ENCODE results near the gene ZNF70.

- no peak for TF ChIP-seq POLR2A (IDR thresholded peaks at IDR 0.05)
- TF ChIP-seq CTCF (IDR thresholded peaks at IDR 0.05) = no peak
- TF ChIP-seq POLR2AphosphoS5 (IDR thresholded peaks at IDR 0.05) = no peak
- no peak for TF ChIP-seq EP300 (IDR thresholded peaks at IDR 0.05)
Observed at GRCh38 chr22:23695571-23696325, 55.2 kb downstream of the ZNF70 start.
